Erythroblast (primary cell): ENCODE data around the gene SEPTIN5.

ENCODE experiments used
- GATA1 ChIP-seq: IDR thresholded peaks from 2 replicates; pipeline ENCODE4 v1.6.1; 2011; ENCODE audit warnings: low read depth, mild to moderate bottlenecking, control low read depth, low read length, moderate library complexity
- POLR2A ChIP-seq: IDR thresholded peaks from 2 replicates; pipeline ENCODE4 v1.6.1; 2011; ENCODE audit warnings: mild to moderate bottlenecking, low read length

DNA sequence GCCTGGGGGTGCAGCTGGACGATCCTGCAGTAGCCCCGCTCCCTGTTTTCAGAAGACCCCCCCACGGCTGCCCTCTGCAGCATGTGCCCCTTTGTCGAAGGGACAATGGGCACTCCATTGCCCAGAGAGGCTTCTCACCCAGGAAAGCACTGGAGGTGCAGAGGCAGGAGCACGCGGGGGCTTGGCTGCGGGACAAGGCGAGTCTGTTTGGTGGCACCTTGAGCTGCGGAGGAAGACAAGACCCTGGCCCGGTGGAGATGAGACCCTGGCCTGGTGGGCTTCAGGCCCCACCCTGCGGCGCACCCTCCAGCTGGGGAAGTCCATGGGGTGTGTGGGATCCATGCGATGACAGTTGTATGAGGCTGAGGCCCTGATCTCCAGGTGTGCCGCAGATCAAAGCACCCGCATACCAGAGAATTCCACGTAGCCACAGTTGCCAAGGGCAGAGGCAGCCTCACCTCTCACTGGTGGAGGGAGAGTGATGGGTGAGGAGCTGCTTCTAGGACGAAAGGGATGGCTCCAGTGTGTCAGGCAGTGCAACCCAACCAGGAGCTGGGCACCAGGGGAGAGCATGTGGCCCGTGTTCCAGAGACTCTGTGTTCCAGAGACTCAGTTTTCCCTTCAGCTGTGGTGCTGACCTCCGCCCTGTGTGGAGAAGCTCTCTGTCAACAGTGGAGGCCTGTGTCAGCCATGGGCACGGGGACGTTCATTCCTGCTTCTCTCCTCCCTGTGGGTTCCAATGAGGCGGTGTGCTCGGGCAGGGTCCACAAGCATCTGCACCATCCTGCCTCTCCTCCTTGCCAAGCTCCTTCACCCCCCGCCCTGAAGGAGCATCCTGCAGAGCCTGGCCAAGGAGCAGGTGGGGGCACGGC, 56.3 kb downstream of the SEPTIN5 start:
- TF ChIP-seq POLR2A (no peak), GATA1 (no peak)
